OCI-LY1 (cell line): Measurements from ENCODE around the gene AUP1.

ENCODE experiments used
- H2AFZ ChIP-seq: fragments of 200-600 bp; sonication (generic), shearing (Covaris generic); 2 replicates; pipeline ENCODE4 v1.6.0; 2014; ENCODE audit warnings: antibody characterized with exemption, mild to moderate bottlenecking, low read length
- H3F3A ChIP-seq: fragments of 200-600 bp; sonication (generic), shearing (Covaris generic); 2 replicates; pipeline ENCODE4 v1.6.0; 2014; ENCODE audit warnings: mild to moderate bottlenecking, antibody characterized with exemption, low read length, moderate library complexity; ENCODE audit not compliant: insufficient read depth
- H3K27ac ChIP-seq: fragments of 200-600 bp; sonication (generic); 2 replicates; pipeline ENCODE4 v1.5.1; 2014; ENCODE audit warnings: low read length, mixed run types, mild to moderate bottlenecking, low read depth; ENCODE audit not compliant: poor library complexity, severe bottlenecking
- H3K27me3 ChIP-seq: fragments of 200-600 bp; sonication (generic); 2 replicates; pipeline ENCODE4 v1.6.0; 2014; ENCODE audit warnings: antibody characterized with exemption, mild to moderate bottlenecking, low read length, moderate library complexity; ENCODE audit not compliant: insufficient read depth
- H3K36me3 ChIP-seq: fragments of 200-600 bp; sonication (generic); 2 replicates; pipeline ENCODE4 v1.6.1; 2014; ENCODE audit warnings: mild to moderate bottlenecking, antibody characterized with exemption, low read length, moderate library complexity, mixed read lengths; ENCODE audit not compliant: insufficient read depth
- H3K4me1 ChIP-seq: fragments of 200-600 bp; sonication (generic); 2 replicates; pipeline ENCODE4 v1.5.1; 2014; ENCODE audit warnings: mild to moderate bottlenecking, low read length, moderate library complexity; ENCODE audit not compliant: insufficient read depth, severe bottlenecking
- H3K4me2 ChIP-seq: fragments of 200-600 bp; sonication (generic), shearing (Covaris generic); 2 replicates; pipeline ENCODE4 v1.6.1; 2014; ENCODE audit warnings: low read length
- H3K4me3 ChIP-seq: fragments of 200-600 bp; sonication (generic); 2 replicates; pipeline ENCODE4 v1.5.1; 2014; ENCODE audit warnings: low read length, low read depth, mild to moderate bottlenecking, mixed read lengths; ENCODE audit not compliant: poor library complexity, severe bottlenecking
- H3K79me2 ChIP-seq: fragments of 200-600 bp; shearing (Covaris generic); 2 replicates; pipeline ENCODE4 v1.6.1; 2016; ENCODE audit warnings: mixed run types, low read length, mixed read lengths; ENCODE audit not compliant: insufficient read depth
- H3K9ac ChIP-seq: fragments of 200-600 bp; sonication (generic), shearing (Covaris generic); 2 replicates; pipeline ENCODE4 v1.6.1; 2014; ENCODE audit warnings: mild to moderate bottlenecking, low read length, mixed read lengths
- H3K9me2 ChIP-seq: fragments of 200-600 bp; sonication (generic), shearing (Covaris generic); 2 replicates; pipeline ENCODE4 v1.6.1; 2014; ENCODE audit warnings: low read depth, mild to moderate bottlenecking, low read length, mixed read lengths
- H3K9me3 ChIP-seq: fragments of 200-600 bp; shearing (Covaris generic); 2 replicates; pipeline ENCODE4 v1.6.1; 2014; ENCODE audit warnings: low read length, mixed read lengths
- H4K20me1 ChIP-seq: fragments of 200-600 bp; sonication (generic), shearing (Covaris generic); 2 replicates; pipeline ENCODE4 v1.6.0; 2016; ENCODE audit warnings: mild to moderate bottlenecking, low read length; ENCODE audit not compliant: insufficient read depth
- EZH2 ChIP-seq: fragments of 200-600 bp; sonication (generic), shearing (Covaris generic); IDR thresholded peaks from 2 replicates; pipeline ENCODE4 v1.8.0; 2017; ENCODE audit warnings: borderline replicate concordance, mixed run types, mild to moderate bottlenecking, antibody characterized with exemption, low read length, moderate library complexity, mixed read lengths
- TF ChIP-seq, protein P1 (sequence below): fragments of 200-600 bp; sonication (generic), shearing (Covaris generic); IDR thresholded peaks from 2 replicates; pipeline ENCODE4 v1.5.1; 2017; ENCODE audit warnings: mild to moderate bottlenecking, antibody characterized with exemption, low read length, moderate library complexity, mixed read lengths

AUP1 gene

DNA sequence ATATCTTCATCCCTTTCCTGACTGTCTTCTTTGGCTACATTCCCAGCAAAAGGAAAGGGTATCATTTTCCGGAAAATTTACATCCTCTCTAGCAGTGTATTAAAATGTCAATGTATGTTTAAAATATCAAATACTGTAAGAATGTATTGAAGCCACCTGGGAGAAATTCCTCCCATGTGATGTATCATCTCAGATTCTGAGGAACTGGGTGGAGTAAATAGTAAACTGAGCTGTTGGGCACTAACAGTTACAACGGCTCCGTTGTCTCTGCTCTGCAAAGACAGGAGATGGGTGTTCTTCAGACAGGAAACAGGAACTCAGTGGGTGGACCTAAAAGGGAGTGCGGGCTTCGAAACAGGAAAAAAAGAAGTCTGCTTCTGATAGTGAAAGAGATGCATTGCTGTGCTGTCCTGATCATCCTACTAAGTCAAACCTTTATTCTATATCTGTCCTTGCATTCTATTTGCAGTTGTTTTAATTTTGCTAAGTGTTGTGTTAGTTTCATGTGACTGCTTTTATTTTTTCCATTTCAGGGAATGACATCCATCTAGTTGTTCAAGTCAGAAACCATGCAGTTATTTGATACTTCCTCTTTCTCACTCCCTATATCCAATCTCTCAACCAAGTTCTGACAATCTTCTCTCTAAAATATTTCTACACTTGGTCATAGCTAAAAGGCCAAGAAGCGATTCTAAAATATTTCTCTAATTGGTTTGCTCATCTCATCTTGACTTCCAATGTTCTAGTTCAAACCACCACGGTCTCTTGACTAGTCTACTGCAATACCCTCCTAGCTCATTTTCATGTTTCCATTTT is 44.4 kb upstream of the AUP1 start:
- Histone ChIP-seq H4K20me1 (no peaks in the 10 kb centered on the region), H3K27ac (no peak overlapping the region), H3K4me1 (peaks cover 25% of the 10 kb centered on the region), H2AFZ (peak overlapping the region; percentile 93), H3K9me2 (no peaks in the 10 kb centered on the region), H3K9ac (no peak overlapping the region), H3K27me3 (no peaks in the 10 kb centered on the region), H3K79me2 (no peaks in the 10 kb centered on the region), H3F3A (no peaks in the 10 kb centered on the region), H3K36me3 (no peaks in the 10 kb centered on the region), H3K9me3 (no peaks in the 10 kb centered on the region), H3K4me2 (peak overlapping the region; percentile 40), H3K4me3 (peak overlapping the region; percentile 32)
- TF ChIP-seq EZH2: no peak
- TF ChIP-seq, protein P1, sequence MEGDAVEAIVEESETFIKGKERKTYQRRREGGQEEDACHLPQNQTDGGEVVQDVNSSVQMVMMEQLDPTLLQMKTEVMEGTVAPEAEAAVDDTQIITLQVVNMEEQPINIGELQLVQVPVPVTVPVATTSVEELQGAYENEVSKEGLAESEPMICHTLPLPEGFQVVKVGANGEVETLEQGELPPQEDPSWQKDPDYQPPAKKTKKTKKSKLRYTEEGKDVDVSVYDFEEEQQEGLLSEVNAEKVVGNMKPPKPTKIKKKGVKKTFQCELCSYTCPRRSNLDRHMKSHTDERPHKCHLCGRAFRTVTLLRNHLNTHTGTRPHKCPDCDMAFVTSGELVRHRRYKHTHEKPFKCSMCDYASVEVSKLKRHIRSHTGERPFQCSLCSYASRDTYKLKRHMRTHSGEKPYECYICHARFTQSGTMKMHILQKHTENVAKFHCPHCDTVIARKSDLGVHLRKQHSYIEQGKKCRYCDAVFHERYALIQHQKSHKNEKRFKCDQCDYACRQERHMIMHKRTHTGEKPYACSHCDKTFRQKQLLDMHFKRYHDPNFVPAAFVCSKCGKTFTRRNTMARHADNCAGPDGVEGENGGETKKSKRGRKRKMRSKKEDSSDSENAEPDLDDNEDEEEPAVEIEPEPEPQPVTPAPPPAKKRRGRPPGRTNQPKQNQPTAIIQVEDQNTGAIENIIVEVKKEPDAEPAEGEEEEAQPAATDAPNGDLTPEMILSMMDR: no peak

DNA sequence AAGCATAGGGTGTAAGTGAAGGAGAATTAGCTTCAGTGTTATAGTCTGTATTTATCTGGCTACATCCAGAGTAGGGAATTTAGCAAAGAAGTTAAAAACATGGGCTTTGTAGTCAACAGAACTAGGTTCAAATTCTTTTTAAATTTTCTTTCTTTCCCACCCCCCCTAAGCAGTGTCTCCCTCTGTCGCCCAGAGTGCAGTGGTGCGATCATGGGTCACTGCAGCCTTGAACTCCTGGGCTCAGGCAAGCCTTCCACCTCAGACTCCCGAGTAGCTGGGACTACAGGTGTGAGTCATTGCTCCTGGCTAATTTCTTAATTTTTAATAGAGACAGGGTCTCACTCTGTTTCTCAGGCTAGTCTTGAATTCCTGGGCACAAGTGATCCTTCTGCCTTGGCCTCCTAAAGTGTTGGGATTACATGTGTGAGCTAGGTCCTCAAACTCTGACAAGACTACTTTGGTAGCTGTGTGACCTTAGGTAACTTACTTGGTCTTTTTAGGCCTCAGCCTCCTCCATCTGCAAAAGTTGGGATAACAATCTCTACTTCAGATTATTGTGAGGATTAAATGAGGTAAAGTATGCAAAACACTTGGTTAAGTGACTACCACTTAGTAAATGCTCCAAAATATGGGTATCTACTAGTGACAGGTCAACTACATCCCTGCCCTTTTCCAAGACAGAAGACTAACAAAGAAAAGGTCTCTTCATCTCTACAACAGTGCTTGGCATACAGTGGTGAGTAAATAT is 42.8 kb upstream of the AUP1 start:
- H3F3A ChIP-seq: no peaks in the 10 kb centered on the region
- no peak overlapping the region for H2AFZ ChIP-seq
- TF ChIP-seq, protein P1: peak; percentile 39; the same call in 1 of the 2 replicates
- TF ChIP-seq EZH2: no peak
- no peak overlapping the region for H3K4me2 ChIP-seq
- no peak overlapping the region for H3K4me3 ChIP-seq
- no peaks in the 10 kb centered on the region for H3K9me2 ChIP-seq
- H4K20me1 ChIP-seq: no peaks in the 10 kb centered on the region
- no peaks in the 10 kb centered on the region for H3K9me3 ChIP-seq
- H3K79me2 ChIP-seq: no peaks in the 10 kb centered on the region
- H3K27me3 ChIP-seq: no peaks in the 10 kb centered on the region
- peaks cover 25% of the 10 kb centered on the region for H3K4me1 ChIP-seq
- no peak overlapping the region for H3K27ac ChIP-seq
- H3K36me3 ChIP-seq: no peaks in the 10 kb centered on the region
- H3K9ac ChIP-seq: no peak overlapping the region

DNA sequence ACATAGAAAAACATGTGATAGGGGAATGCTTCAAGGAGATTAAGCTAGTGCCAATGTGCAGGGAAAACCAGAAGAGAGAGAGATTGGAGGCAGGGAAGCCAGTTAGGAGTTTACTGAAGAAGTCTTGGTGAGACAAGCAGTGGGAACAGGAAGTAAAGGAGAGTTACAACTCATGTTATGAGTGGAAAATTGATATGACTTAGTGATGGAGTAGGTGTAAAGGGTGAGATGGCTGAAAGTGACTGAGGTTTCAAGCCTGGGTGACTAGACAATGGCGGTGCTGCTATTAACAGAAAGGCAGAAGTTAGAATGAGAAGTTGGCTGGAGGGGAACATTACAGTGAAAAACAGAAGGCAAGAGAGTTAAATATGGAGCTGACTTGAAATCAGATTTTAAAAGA is 41.6 kb upstream of the AUP1 start:
- H3K4me3 ChIP-seq: no peak overlapping the region
- no peaks in the 10 kb centered on the region for H4K20me1 ChIP-seq
- no peaks in the 10 kb centered on the region for H3K79me2 ChIP-seq
- no peak overlapping the region; the same call in 1 of the 2 replicates for H3K4me2 ChIP-seq
- H3F3A ChIP-seq: no peaks in the 10 kb centered on the region
- no peak overlapping the region for H3K27ac ChIP-seq
- no peak overlapping the region for H3K9ac ChIP-seq
- H3K4me1 ChIP-seq: peaks cover 25% of the 10 kb centered on the region
- no peak overlapping the region for H2AFZ ChIP-seq
- no peaks in the 10 kb centered on the region for H3K27me3 ChIP-seq
- H3K9me3 ChIP-seq: no peaks in the 10 kb centered on the region
- TF ChIP-seq, protein P1: no peak
- TF ChIP-seq EZH2: no peak
- H3K36me3 ChIP-seq: no peaks in the 10 kb centered on the region
- no peaks in the 10 kb centered on the region for H3K9me2 ChIP-seq
